ENCODE results near the gene CRYGA. TPM values are rescaled to one million over a fixed set of nuclear protein-coding genes. Genes with fewer than 3 reads are reported as not detected.

The CRYGA gene
- total RNA-seq, 1 donor from 2014 or later = not detected

DNA sequence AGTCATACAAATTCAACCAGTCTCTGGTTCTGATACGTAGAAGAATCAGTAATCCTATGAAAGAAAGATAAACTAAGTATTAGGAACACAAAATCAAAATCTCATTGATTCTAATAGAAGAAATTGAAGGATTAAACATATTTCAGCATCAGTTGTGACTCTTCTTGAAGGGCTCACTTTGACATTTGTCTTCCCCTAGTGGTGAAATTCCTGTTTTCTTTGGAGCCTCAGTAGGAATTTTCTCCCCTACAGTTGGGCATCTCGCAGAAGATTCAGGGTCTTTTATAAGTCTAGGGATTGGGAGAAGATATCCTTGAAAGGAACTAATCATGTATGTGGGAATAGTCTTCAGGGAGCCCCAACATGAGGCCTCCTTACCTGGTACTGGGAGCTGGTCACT, 14.6 kb downstream of the CRYGA start:
- Mint-ChIP-seq H3K9me3 (ENCODE audit: unreplicated experiment) (no peaks in the 10 kb centered on the region), H3K27me3 (ENCODE audit: unreplicated experiment) (peaks cover 5% of the 10 kb centered on the region), H3K27ac (ENCODE audit: unreplicated experiment) (no peak overlapping the region), H3K4me3 (ENCODE audit: unreplicated experiment) (no peak overlapping the region), H3K36me3 (ENCODE audit: low read depth, unreplicated experiment) (peaks cover 5% of the 10 kb centered on the region), H3K4me1 (ENCODE audit: unreplicated experiment) (peaks cover 7% of the 10 kb centered on the region)
- TF ChIP-seq, protein P1, sequence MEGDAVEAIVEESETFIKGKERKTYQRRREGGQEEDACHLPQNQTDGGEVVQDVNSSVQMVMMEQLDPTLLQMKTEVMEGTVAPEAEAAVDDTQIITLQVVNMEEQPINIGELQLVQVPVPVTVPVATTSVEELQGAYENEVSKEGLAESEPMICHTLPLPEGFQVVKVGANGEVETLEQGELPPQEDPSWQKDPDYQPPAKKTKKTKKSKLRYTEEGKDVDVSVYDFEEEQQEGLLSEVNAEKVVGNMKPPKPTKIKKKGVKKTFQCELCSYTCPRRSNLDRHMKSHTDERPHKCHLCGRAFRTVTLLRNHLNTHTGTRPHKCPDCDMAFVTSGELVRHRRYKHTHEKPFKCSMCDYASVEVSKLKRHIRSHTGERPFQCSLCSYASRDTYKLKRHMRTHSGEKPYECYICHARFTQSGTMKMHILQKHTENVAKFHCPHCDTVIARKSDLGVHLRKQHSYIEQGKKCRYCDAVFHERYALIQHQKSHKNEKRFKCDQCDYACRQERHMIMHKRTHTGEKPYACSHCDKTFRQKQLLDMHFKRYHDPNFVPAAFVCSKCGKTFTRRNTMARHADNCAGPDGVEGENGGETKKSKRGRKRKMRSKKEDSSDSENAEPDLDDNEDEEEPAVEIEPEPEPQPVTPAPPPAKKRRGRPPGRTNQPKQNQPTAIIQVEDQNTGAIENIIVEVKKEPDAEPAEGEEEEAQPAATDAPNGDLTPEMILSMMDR (IDR thresholded peaks at IDR 0.05; ENCODE audit: unreplicated experiment) = peak; percentile 16
- no peak for DNase-seq (ENCODE audit: low spot score)

DNA sequence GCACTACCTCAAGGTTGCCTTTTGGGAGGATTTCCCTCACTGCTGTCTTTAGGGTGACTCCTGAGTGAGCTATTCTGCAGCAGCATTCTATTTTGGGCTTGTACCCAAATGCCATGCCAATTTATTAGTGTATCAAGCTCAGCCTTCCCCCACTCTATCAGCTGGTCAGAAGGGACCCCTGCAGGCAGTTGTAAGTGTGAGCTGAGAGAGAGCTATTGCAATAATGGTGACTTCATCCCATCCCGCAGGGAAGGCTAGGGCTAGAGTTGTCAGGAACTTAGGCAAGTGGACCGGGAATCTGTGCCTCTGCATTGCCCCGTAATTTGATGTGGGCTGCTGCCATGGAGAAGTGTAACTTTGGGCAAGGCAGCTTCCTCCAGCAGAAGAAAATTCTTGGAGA, 15.6 kb downstream of the CRYGA start:
- TF ChIP-seq, protein P1 (IDR thresholded peaks at IDR 0.05; ENCODE audit: unreplicated experiment) = no peak
- Mint-ChIP-seq H3K9me3 (ENCODE audit: unreplicated experiment) (no peaks in the 10 kb centered on the region), H3K36me3 (ENCODE audit: low read depth, unreplicated experiment) (peaks cover 5% of the 10 kb centered on the region), H3K4me3 (ENCODE audit: unreplicated experiment) (no peak overlapping the region), H3K27ac (ENCODE audit: unreplicated experiment) (no peak overlapping the region), H3K27me3 (ENCODE audit: unreplicated experiment) (peaks cover 5% of the 10 kb centered on the region), H3K4me1 (ENCODE audit: unreplicated experiment) (peaks cover 7% of the 10 kb centered on the region)
- no peak for DNase-seq (ENCODE audit: low spot score)

DNA sequence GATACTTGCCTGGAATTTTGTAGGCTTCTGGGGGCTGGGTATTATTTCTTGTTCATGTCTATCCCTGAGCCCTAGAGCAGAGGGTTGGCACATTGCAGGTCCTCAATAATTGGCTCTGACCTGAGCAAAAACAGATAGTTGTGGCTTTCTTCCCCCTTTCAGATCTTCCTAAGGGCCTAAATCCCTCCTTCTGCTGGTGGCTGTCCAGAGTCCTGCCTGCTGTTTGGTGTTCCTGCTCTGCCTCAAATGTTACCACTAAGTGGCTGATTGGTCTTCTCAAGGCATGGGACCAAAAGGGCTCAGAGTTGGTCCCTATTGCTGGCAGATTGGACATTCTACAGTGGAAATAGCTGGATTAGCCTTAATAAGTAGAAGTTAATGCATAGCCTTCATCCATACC, 16.4 kb downstream of the CRYGA start:
- Mint-ChIP-seq H3K27ac (ENCODE audit: unreplicated experiment) (no peak overlapping the region), H3K27me3 (ENCODE audit: unreplicated experiment) (peaks cover 5% of the 10 kb centered on the region), H3K4me3 (ENCODE audit: unreplicated experiment) (no peak overlapping the region), H3K4me1 (ENCODE audit: unreplicated experiment) (peaks cover 7% of the 10 kb centered on the region), H3K36me3 (ENCODE audit: low read depth, unreplicated experiment) (peaks cover 5% of the 10 kb centered on the region), H3K9me3 (ENCODE audit: unreplicated experiment) (no peaks in the 10 kb centered on the region)
- TF ChIP-seq, protein P1 (IDR thresholded peaks at IDR 0.05; ENCODE audit: unreplicated experiment) = no peak
- DNase-seq (ENCODE audit: low spot score) = no peak

DNA sequence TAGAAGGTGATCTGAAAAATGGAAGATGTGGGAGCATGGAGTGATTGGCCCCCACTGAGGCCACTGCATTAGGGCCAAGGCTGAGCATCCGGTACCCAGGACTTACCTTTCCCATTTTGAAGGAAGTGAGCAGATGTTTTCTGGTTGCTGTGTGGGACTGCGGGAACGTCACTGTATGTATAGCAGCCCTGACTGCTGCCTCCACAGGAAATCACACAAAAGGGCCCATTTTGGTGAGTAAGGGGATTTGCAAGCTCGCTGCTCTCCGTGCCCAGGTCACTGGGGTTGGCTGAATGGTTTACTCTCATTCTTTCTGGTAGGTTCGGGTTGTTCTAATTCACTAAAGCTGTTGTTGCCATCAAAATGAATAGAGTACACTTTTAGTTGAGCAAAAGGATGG, 17.4 kb downstream of the CRYGA start, which contains the start of gene CRYGB:
Gene CRYGB, minus strand, starts transcription at position 153 of the 400 bp plus-strand sequence. Its CDS starts 38 bp downstream, at position 115.
- DNase-seq (ENCODE audit: low spot score) = no peak
- no peak within 1 kb of the TSS for H3K27ac Mint-ChIP-seq (ENCODE audit: unreplicated experiment)

More for the DNA sequence above, 17.4 kb downstream of the CRYGA start, which contains the start of gene CRYGB:
- peaks cover 5% of the 10 kb centered on the region for H3K27me3 Mint-ChIP-seq (ENCODE audit: unreplicated experiment)
- TF ChIP-seq, protein P1 (IDR thresholded peaks at IDR 0.05; ENCODE audit: unreplicated experiment) = no peak
- H3K36me3 Mint-ChIP-seq (ENCODE audit: low read depth, unreplicated experiment) = peaks cover 3% of the 10 kb centered on the region
- no peaks in the 10 kb centered on the region for H3K9me3 Mint-ChIP-seq (ENCODE audit: unreplicated experiment)
- H3K4me3 Mint-ChIP-seq (ENCODE audit: unreplicated experiment) = no peak within 1 kb of the TSS
- peaks cover 7% of the 10 kb centered on the region for H3K4me1 Mint-ChIP-seq (ENCODE audit: unreplicated experiment)
